ENCODE results near the gene C2orf49. TPM values are rescaled to one million over a fixed set of nuclear protein-coding genes. Genes with fewer than 3 reads are reported as not detected.

Gene C2orf49
- total and polyA plus RNA-seq, 9 of the 15 experiments (the other 6 are each of a cell fraction or from before 2014, with no cell fraction given): 17.9 to 38.2 (median 25.6) TPM

- TF ChIP-seq MNT (conservative IDR thresholded peaks at IDR 0.05): peak; percentile 92 to 97
- peak; percentile 12 for TF ChIP-seq CCNT2 (IDR thresholded peaks at IDR 0.05; ENCODE audit: borderline replicate concordance, extremely low read depth, insufficient read length, low read depth, low read length)
- TF ChIP-seq HNRNPK (IDR thresholded peaks at IDR 0.05; ENCODE audit: low read depth, low read length, poor library complexity, severe bottlenecking): no peak
- TF ChIP-seq ZNF592 (IDR thresholded peaks at IDR 0.05): peak; percentile 45; the same call in 1 of the 2 replicates
- no peak for TF ChIP-seq SAFB2 (IDR thresholded peaks at IDR 0.05; ENCODE audit: borderline replicate concordance, low read depth, low read length, severe bottlenecking)
- TF ChIP-seq SRSF7 (optimal IDR thresholded peaks at IDR 0.05; ENCODE audit: low read depth, low read length): no peak
- peak; percentile 74 for TF ChIP-seq SUPT5H (IDR thresholded peaks at IDR 0.05)
- TF ChIP-seq SRSF9 (IDR thresholded peaks at IDR 0.05; ENCODE audit: borderline replicate concordance, low read depth, low read length): no peak
- peak; percentile 24; the same call in 1 of the 2 replicates for TF ChIP-seq ELF1 (tag; IDR thresholded peaks at IDR 0.05)
- TF ChIP-seq NCOA1 (IDR thresholded peaks at IDR 0.05; ENCODE audit: low read depth): peak; percentile 62; the same call in 1 of the 2 replicates
- TF ChIP-seq NCOA6 (IDR thresholded peaks at IDR 0.05): no peak
- peak; percentile 85 to 87 for TF ChIP-seq TEAD1 (CRISPR knock-in tag; IDR thresholded peaks at IDR 0.05)
- TF ChIP-seq POLR2B (IDR thresholded peaks at IDR 0.05; ENCODE audit: low read depth, partially characterized antibody): peak; percentile 58
- no peak for TF ChIP-seq THAP12 (CRISPR knock-in tag; IDR thresholded peaks at IDR 0.05)
- TF ChIP-seq GMEB1 (CRISPR knock-in tag; IDR thresholded peaks at IDR 0.05): peak; percentile 37; the same call in 1 of the 2 replicates
- peak; percentile 85 for TF ChIP-seq RBFOX2 (IDR thresholded peaks at IDR 0.05; ENCODE audit: low read depth, low read length)
These were observed at the start of gene C2orf49 (continued) for GRCh38 chr2:105337122-105338019.

Measured in K562 (cell line).